Suppressor macrophage (primary cell): ENCODE results near the gene OAS2.
"Not testable (repeated sequence)": the region's sequence is repeated elsewhere in the genome, so short reads cannot be mapped to it uniquely, and the experiment has no call there.

Experiments
- DNase-seq, 4 experiments: peaks; one replicate each; pipeline ENCODE4 v3.0.0-alpha.2; 2020 to 2022

Gene OAS2

DNA sequence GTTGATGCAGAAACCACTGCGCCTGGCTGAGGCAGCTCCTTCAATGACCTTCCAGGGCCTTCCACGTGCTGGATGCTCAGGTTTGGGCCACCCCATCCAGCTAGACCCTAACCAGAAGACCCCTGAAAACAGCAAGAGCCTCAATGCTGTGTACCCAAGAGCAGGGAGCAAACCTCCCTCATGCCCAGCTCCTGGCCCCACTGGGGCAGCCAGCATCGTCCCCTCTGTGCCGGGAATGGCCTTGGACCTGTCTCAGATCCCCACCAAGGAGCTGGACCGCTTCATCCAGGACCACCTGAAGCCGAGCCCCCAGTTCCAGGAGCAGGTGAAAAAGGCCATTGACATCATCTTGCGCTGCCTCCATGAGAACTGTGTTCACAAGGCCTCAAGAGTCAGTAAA lies 29.5 kb upstream of the OAS2 start:
- DNase-seq, result no peak

DNA sequence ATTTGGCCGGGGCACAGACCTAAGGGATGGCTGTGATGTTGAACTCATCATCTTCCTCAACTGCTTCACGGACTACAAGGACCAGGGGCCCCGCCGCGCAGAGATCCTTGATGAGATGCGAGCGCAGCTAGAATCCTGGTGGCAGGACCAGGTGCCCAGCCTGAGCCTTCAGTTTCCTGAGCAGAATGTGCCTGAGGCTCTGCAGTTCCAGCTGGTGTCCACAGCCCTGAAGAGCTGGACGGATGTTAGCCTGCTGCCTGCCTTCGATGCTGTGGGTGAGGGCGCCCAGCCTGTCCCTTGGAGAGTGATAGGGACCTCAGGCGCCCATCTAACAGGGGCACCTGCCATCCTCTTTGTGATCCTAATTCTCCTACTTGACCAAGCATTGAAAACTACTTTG lies 27.6 kb upstream of the OAS2 start:
- no peak for DNase-seq

DNA sequence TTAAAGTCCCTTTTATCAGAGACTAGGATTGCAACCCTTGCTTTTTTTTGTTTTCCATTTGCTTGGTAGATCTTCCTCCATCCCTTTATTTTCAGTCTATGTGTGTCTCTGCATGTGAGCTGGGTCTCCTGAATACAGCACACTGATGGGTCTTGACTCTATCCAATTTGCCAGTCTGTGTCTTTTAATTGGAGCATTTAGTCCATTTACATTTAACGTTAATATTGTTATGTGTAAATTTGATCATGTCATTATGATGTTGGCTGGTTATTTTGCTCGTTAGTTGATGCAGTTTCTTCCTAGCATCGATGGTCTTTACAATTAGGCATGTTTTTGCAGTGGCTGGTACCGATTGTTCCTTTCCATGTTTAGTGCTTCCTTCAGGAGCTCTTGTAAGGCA lies 21.2 kb upstream of the OAS2 start:
- DNase-seq, result not testable (repeated sequence)

DNA sequence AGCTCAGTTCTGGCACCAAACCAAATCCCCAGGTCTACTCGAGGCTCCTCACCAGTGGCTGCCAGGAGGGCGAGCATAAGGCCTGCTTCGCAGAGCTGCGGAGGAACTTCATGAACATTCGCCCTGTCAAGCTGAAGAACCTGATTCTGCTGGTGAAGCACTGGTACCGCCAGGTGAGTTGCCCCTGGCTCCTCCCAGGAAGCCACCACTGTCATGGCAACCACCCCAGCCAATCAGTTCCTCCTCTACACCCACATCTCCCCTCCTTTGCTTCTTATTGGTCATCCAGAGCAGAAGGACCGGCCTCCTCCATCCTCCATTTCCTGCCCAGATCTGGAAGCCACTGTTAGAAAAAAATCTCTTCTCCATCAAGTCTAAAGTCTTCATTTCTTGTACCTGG lies 17.2 kb upstream of the OAS2 start:
- DNase-seq, result no peak

DNA sequence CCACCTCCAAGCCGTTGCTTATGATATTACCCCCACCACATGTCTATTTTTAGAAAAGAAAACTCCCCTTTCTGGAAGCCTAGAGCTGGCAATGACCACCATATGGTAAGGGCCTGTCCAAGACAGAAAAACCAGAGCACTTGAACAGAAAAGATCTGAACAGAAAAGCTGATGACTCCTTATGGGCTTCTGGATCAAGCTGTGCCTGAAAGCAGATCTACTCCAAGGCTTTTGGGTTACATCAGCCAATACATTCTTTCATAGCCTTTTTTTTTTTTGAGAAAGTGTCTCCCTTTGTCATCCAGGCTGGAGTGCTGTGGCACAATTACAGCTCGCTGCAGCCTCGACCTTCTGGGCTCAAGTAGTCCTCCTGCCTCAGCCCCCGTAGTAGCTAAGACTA lies 16.8 kb upstream of the OAS2 start:
- DNase-seq, result no peak

DNA sequence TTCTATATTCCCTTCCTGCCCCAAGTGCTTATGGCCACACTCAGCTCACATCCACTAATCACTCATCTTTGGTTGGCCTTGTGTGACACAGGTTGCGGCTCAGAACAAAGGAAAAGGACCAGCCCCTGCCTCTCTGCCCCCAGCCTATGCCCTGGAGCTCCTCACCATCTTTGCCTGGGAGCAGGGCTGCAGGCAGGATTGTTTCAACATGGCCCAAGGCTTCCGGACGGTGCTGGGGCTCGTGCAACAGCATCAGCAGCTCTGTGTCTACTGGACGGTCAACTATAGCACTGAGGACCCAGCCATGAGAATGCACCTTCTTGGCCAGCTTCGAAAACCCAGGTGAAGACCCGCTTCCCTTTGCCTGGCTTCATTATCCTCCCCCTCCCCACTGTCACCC lies 15.8 kb upstream of the OAS2 start:
- no peak for DNase-seq

DNA sequence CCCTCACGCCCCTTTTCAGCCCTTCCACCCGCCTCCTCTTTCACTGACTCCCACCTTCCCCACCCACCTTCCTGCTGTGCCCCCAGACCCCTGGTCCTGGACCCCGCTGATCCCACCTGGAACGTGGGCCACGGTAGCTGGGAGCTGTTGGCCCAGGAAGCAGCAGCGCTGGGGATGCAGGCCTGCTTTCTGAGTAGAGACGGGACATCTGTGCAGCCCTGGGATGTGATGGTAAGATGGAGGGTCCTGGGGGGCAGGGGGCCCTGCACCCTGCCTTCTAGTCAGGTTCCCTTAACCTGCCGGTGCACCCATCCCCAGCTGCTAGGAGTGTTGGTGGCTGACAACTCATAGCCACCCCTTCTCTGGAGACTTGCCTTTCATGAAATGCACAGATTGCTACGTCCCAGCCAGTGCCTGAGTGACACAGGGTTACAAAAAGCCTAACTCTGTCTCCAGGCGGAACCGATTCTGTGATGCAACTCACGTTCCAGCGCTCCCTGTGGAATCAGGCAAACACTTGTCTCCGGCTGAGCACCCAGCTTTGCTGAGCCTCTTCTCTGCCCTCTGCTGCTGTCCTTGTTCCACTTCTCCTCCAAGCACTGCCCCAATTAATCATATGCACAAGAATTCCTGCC lies 15.0 kb upstream of the OAS2 start:
- no peak for DNase-seq

DNA sequence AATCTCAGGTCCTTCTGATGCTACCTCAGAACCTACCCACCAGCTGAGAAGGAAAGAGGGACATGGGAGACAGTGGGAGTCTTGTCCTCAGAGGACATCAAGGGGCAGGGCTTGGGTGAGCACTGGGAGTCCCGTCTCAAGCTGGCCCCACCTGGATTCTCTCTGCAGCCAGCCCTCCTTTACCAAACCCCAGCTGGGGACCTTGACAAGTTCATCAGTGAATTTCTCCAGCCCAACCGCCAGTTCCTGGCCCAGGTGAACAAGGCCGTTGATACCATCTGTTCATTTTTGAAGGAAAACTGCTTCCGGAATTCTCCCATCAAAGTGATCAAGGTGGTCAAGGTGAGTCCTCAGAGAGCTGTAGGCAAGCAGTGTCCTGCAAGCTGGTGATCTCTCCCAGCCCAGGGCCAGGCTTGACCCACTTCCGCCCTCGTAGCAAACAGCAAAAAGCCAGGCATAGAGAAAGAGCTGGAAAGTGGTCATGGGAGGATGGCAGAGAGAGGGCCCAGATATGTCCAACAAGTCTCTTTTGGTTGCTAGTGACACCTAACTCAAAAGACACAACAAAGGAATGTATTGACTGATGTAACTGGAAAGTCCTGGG lies 14.2 kb upstream of the OAS2 start:
- no peak for DNase-seq

DNA sequence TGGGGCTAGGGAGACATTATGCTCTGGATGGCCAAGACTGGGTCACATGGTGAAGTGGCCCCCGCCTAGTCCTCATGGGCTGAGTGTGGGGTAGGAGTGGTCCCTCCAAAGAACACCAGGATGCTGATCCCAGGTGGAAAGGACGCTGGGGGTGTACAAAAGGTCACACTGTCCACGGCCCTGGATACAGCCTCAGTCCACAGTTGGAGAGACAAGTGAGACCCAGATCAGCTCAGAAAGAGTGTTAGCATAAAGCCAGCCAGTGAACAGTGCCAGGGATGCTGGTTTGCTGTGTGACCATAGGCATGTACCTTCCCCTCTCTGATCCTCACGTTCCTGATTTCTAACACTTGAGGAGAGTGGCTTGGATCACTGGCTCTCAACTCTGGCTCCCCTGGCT lies 13.4 kb upstream of the OAS2 start:
- no peak for DNase-seq

DNA sequence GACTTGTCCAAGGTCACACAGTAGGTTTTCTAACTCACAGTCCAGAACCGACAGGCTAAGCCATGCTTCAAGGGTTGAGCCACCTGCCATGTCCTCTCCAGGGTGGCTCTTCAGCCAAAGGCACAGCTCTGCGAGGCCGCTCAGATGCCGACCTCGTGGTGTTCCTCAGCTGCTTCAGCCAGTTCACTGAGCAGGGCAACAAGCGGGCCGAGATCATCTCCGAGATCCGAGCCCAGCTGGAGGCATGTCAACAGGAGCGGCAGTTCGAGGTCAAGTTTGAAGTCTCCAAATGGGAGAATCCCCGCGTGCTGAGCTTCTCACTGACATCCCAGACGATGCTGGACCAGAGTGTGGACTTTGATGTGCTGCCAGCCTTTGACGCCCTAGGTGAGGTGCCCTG lies 12.7 kb upstream of the OAS2 start:
- no peak for DNase-seq

DNA sequence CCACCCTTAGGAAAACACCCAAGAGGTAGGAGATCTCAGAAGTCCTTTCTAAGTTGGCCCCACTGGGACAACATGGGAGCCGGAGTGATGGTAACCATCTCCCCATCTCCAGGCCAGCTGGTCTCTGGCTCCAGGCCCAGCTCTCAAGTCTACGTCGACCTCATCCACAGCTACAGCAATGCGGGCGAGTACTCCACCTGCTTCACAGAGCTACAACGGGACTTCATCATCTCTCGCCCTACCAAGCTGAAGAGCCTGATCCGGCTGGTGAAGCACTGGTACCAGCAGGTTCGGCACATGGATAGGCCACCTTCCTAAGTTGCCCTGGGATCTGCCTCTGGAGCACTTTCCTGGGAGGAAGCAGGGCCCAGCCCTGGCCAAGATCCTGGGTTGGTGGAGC lies 11.0 kb upstream of the OAS2 start:
- no peak for DNase-seq

DNA sequence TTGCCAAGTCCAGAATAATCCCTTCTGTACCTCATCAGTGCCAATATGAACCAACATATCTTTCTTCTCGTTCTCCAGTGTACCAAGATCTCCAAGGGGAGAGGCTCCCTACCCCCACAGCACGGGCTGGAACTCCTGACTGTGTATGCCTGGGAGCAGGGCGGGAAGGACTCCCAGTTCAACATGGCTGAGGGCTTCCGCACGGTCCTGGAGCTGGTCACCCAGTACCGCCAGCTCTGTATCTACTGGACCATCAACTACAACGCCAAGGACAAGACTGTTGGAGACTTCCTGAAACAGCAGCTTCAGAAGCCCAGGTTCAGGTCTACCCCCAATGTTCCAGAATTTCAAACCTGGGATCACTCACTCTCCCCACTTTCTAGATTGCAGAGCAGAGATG lies 10.5 kb upstream of the OAS2 start:
- no peak for DNase-seq

DNA sequence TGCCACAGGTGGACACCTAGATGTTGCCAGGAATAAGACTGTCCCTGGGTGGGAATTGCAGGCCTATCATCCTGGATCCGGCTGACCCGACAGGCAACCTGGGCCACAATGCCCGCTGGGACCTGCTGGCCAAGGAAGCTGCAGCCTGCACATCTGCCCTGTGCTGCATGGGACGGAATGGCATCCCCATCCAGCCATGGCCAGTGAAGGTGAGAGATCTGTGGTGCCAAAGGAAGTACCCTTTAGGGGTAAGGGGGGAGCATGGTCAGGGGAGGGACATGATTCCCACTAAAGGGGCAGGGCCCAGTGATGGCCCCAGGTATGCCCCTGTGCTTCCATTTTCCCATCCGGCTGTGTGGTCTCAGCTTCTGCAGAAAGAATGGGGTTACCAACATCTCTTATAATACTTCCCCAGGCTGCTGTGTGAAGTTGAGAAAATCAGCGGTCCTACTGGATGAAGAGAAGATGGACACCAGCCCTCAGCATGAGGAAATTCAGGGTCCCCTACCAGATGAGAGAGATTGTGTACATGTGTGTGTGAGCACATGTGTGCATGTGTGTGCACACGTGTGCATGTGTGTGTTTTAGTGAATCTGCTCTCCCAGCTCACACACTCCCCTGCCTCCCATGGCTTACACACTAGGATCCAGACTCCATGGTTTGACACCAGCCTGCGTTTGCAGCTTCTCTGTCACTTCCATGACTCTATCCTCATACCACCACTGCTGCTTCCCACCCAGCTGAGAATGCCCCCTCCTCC lies 8.6 kb upstream of the OAS2 start:
- DNase-seq, result no peak

DNA sequence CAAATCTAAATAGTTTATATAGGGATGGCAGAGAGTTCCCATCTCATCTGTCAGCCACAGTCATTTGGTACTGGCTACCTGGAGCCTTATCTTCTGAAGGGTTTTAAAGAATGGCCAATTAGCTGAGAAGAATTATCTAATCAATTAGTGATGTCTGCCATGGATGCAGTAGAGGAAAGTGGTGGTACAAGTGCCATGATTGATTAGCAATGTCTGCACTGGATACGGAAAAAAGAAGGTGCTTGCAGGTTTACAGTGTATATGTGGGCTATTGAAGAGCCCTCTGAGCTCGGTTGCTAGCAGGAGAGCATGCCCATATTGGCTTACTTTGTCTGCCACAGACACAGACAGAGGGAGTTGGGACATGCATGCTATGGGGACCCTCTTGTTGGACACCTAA lies 7.9 kb upstream of the OAS2 start:
- DNase-seq, result no peak

DNA sequence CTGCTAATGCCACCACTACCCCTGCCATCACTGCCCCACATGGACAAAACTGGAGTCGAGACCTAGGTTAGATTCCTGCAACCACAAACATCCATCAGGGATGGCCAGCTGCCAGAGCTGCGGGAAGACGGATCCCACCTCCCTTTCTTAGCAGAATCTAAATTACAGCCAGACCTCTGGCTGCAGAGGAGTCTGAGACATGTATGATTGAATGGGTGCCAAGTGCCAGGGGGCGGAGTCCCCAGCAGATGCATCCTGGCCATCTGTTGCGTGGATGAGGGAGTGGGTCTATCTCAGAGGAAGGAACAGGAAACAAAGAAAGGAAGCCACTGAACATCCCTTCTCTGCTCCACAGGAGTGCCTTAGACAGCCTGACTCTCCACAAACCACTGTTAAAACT lies 7.1 kb upstream of the OAS2 start:
- no peak for DNase-seq

DNA sequence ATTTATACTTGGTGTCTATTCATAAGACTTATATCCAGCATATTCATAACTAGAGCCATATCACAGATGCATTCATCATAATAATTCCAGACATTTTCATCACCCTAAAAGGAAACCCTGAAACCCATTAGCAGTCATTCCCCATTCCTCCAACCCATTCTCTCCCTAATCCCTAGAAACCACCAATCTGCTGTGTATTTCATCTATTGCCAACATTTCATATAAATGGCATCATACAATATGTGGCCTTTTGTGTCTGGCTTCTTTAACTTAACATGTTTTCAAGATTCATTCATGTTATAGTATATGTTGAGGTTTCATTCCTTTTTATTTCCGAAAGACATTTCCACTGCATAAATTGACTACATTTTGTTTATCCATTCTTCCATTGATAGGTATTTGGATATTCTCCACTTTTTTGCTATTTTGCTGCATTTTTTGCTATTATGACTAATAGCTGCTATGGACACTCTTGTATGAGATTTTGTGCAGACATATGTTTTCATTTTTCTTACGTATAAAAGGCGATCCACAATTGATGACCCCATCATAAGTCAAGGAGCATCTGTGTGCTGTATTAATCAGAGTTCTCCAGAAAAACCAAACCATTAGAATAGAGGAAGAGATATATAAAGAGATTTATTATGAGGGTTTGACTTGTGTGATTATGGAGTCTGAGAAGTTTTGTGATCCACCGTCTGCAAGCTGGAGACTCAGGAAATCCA lies 5.1 kb upstream of the OAS2 start:
- no peak for DNase-seq

DNA sequence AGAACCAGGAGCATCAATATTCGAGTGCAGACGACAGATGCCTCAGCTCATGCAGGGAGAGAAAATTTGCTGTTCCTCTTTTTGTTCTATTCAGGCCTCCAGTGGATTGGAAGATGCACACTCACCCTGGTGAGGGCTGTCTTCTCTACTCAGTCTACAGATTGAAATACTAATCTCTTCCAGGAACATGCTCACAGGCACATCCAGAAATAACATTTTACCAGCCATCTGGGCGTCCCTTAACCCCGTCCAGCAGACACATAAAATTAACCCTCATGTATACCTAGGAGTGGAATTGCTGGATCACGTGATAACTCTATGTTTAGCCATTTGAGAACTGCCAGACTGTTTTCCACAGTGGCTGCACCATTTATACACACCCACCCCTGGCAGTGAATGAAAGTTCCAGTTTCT lies 4.5 kb upstream of the OAS2 start:
- DNase-seq, result peak; percentile 10 to 36 (median 21)

DNA sequence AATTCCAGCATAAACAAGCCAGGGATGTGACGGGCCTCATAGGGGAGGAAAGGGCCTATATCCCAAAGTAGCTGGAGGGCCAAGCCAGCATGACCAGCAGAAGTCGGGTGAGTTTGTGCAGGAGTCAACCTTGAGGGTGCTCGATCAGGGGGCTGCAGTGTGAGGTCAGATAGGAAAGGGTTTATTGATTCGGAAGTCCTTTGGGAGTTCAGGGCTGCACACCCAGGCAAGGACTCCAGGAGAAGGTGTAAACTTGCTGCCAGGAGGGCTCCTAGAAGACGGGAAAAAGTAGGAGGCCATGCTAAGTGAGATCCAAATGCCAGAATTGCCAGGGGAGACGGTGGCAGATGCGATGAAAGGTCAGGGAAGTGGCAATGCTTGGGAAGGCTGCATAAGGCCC lies 3.4 kb upstream of the OAS2 start:
- DNase-seq, result no peak

DNA sequence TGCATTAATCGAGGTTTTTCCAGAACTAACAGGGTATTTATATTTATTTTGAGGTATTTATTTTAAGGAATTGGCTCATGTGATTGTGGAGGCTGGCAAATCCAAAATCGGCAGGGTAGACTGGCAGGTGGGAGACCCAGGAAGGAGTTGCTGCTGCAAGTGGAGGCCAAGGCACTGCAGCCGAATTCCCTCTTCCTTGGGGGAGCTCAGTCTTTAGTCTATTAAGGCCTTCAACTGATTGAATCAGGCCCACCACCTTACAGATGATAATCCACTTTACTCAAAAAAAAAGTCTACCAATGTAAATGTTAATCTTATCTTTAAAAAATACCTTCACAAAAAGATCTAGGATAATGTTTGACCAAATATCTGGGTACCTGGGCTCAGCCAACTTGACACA lies 1.2 kb upstream of the OAS2 start:
- DNase-seq, result no peak

DNA sequence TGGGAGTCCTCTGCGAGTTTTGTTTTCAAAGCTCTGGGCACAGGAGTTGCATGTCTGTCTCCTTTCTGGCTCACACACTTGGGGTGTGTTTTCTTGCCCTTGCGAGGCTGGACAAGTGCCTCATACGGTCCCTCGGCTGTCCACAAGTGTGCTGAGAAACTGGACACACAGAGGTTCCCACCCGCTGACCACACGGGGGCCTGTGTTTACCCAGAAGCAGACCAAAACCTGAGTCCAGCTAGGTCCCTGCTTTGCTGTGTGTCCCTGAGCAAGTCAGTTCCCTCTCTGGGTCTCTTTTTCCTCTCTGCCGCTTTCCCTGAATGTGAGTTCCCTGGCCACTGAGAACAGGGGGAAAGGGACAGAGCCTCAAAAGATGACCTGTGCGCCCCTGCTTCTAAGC lies 678 bp upstream of the OAS2 start:
- peak in 2 of 4 experiments; percentile 8 to 12 for DNase-seq

DNA sequence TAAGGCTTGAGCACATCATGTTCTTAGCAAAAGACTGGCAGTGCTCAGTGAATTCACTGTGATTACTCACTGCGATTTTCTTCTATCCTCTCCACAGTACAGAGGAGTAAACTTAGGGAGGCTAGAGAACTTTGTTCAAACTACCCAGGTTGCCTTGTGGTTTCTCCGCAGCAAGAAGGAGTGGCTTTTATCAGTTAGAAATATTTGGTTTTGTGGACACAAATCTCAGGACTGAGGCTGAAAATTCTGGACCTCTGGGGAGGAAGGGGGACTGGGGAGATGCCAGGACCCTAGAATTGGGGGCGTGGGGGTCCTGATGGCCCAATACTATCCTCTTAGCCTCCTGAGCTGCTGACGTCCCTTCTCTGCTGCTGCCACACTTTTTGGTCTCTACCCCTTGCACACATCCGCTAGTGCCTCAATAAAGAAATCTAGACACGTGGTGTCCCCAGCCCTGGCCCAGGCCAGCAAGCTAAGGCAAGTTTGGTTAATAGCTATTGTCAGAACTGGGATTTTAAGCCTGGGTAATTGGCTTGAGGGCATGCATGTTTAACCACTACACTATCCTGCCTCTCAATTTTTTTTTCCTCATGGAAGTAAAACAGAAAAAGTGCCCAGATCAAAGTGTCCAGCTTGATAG lies 842 bp downstream of the OAS2 start:
- DNase-seq, result peak in 3 of 4 experiments; percentile 38 to 54 (median 39)

DNA sequence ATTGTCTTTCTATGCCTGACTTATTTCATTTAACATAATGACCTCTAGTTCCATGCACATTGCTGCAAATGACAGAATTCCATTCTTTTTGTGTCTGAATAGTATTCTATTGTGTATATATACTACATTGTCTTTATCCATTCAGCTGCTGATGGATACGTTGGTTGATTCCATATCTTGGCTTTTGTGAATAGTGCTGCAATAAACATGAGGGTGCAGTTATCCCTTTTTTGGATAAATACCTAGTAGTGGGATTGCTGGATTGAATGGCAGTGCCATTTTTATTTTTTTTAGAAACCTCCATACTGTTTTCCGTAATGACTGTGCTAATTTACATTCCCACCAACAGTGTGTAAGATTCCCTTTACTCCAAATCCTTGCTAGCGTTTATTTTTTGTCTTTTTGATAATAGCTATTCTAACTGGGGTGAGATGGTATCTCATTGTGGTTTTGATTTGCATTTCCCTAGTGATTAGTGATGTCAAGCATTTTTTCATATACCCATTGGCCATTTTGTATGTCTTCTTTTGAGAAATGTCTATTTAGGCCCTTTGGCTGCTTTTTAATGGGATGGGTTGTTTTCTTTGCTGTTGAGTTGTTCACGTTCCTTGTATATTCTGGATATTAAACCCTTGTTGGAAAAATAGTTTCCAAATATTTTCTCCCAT lies 2.3 kb downstream of the OAS2 start:
- peak in 2 of 4 experiments; percentile 10 to 18 for DNase-seq
